Type B pancreatic cell (in vitro differentiated cells): ENCODE results near the gene RAB8A. TPM values are rescaled to one million over a fixed set of nuclear protein-coding genes. Genes with fewer than 3 reads are reported as not detected.

ENCODE experiments used
- DNase-seq: peaks from one replicate; pipeline ENCODE4 v3.0.0; 2021; ENCODE audit warnings: mixed read lengths; ENCODE audit not compliant: unreplicated experiment; ENCODE audit errors: extremely low spot score
- H3K27ac Mint-ChIP-seq: 2 replicates; pipeline ENCODE4 v1.8.0; 2021; ENCODE audit warnings: mild to moderate bottlenecking, mixed read lengths
- H3K27me3 Mint-ChIP-seq: 2 replicates; pipeline ENCODE4 v1.8.0; 2021; ENCODE audit warnings: mixed read lengths
- H3K36me3 Mint-ChIP-seq: 2 replicates; pipeline ENCODE4 v1.8.0; 2021; ENCODE audit warnings: mixed read lengths
- H3K4me1 Mint-ChIP-seq: one replicate; pipeline ENCODE4 v1.8.0; 2021; ENCODE audit warnings: mixed read lengths; ENCODE audit not compliant: unreplicated experiment
- H3K4me3 Mint-ChIP-seq: 2 replicates; pipeline ENCODE4 v1.8.0; 2021; ENCODE audit warnings: mild to moderate bottlenecking, mixed read lengths
- H3K9me3 Mint-ChIP-seq: 2 replicates; pipeline ENCODE4 v1.8.0; 2021; ENCODE audit warnings: mixed read lengths
- total RNA-seq: library from RNA; stranded (reverse); gene quantifications from 2 replicates; pipeline ENCODE4 v1.2.1, GENCODE V29; 2021; ENCODE audit warnings: low replicate concordance
- TF ChIP-seq, protein P1 (sequence below): fragments of 200-600 bp; sonication (generic); conservative IDR thresholded peaks from 2 replicates; pipeline ENCODE4 v1.5.0; 2021; ENCODE audit warnings: antibody characterized with exemption, mild to moderate bottlenecking

The RAB8A gene
- total RNA-seq, 1 donor from 2014 or later = 86.9 TPM

DNA sequence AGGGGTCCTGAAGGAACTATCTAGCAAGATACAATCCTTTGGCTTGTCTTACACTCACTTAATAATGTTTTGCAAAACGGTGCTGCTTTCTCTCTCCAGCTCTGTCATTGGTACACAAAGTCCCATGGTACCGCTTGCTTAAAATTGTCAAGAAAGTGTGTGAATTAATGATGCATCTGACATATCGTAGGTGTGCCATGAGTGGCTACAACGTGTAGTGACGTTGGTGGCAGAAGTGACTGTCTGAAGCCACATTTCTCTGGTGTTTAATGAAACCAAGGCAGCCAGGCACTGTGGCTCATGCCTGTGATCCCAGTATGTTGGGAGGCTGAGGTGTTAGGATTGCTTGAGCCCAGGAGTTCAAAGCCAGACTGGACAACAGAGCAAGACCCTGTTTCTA, 34.4 kb downstream of the RAB8A start:
- peaks cover 3% of the 10 kb centered on the region for H3K4me1 Mint-ChIP-seq
- no peak for DNase-seq
- no peak overlapping the region for H3K4me3 Mint-ChIP-seq
- H3K27me3 Mint-ChIP-seq = no peaks in the 10 kb centered on the region
- TF ChIP-seq, protein P1, sequence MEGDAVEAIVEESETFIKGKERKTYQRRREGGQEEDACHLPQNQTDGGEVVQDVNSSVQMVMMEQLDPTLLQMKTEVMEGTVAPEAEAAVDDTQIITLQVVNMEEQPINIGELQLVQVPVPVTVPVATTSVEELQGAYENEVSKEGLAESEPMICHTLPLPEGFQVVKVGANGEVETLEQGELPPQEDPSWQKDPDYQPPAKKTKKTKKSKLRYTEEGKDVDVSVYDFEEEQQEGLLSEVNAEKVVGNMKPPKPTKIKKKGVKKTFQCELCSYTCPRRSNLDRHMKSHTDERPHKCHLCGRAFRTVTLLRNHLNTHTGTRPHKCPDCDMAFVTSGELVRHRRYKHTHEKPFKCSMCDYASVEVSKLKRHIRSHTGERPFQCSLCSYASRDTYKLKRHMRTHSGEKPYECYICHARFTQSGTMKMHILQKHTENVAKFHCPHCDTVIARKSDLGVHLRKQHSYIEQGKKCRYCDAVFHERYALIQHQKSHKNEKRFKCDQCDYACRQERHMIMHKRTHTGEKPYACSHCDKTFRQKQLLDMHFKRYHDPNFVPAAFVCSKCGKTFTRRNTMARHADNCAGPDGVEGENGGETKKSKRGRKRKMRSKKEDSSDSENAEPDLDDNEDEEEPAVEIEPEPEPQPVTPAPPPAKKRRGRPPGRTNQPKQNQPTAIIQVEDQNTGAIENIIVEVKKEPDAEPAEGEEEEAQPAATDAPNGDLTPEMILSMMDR = no peak
- no peak overlapping the region for H3K27ac Mint-ChIP-seq
- H3K9me3 Mint-ChIP-seq = no peaks in the 10 kb centered on the region
- H3K36me3 Mint-ChIP-seq = no peaks in the 10 kb centered on the region

DNA sequence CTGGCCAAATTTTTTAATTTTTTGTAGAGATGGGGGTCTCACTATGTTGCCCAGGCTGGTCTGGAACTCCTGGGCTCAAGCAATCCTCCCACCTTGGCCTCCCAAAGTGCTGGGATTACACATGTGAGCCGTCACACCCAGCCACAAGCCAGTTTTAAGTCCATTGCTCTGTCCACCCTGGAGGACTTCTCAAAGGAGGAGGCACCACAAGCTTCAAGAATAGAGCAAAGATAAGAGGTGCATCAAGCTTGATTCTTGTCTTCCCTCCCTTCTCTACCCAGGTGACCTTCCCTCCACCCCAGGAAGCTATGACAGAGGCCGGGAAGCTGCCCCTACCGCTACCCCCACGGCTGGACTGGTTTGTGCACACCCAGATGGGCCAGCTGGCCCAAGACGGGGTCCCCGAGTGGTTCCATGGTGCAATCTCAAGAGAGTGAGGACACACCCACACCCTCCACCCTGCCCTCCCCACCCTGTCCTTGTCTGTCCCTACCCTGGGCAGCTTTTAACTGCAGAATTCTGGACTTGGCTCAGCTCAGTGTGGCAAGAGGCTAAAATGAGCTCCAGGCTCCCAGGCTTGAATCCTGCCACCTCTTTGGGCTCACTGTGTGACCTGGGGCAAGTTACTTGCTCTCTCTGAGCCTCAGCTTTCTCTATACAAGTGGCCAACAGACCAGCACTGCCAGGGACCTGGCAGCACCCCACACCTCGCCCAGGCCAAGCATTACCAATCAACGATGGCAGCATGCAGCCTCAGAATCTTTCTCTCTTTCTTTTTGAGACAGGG, 36.9 kb downstream of the RAB8A start:
- H3K36me3 Mint-ChIP-seq = no peaks in the 10 kb centered on the region

DNA sequence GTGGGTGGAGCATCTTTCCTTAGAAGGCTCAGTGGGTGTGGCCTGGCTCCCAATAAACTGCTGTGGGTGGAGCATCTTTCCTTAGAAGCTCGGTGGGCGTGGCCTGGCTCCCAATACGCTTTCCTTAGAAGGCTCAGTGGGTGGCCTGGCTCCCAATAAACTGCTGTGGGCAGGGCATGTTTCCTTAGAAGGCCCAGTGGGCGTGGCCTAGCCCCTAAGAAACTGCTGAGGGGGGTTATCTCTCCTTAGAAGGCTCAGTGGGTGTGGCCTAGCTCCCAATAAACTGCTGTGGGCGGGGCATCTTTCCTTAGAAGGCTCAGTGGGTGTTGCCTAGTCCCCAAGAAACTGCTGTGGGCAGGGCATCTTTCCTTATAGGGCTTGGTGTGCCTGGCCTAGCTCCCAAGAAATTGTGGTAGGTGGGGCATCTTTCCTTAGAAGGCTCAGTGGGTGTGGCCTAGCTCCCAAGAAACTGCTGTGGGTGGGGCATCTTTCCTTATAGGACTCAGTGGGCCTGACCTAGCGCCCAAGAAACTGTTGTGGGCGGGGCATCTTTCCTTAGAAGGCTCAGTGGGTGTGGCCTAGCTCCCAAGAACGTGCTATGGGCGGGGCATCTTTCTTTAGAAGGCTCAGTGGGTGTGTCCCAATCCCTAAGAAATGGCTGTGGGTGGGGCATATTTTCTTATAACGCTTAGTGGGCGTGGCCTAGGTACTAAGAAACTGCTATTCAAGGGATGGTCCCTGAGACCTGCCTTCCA, 42.1 kb downstream of the RAB8A start:
- Mint-ChIP-seq H3K9me3 (no peaks in the 10 kb centered on the region), H3K36me3 (no peaks in the 10 kb centered on the region), H3K4me3 (no peak overlapping the region), H3K27ac (no peak overlapping the region), H3K27me3 (no peaks in the 10 kb centered on the region), H3K4me1 (no peaks in the 10 kb centered on the region)
- DNase-seq = no peak
- TF ChIP-seq, protein P1 = no peak

More for the DNA sequence above, 36.9 kb downstream of the RAB8A start:
- Mint-ChIP-seq H3K9me3 (no peaks in the 10 kb centered on the region), H3K27ac (no peak overlapping the region), H3K27me3 (no peaks in the 10 kb centered on the region), H3K4me3 (no peak overlapping the region), H3K4me1 (no peaks in the 10 kb centered on the region)
- DNase-seq = no peak
- TF ChIP-seq, protein P1 = no peak

DNA sequence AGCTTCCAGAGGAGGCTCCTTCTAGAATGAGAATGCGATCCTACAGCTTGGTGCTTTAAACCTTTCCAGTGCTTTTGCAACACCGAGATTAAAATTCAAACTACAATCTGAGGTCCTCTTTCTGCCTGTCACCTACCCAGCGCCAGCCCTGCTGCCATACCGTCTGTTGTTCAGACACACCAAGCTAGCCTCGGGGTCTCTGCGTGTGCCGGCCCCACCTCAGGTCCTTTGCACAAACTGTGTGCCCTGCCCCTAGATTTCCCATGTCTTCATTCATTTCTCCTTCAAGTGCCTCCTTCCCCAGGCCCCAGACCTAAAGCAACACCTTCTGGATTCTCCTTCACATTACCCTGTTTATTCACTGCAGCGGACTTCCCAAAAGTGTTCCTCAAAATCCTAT, 42.9 kb downstream of the RAB8A start:
- TF ChIP-seq, protein P1 = no peak
- Mint-ChIP-seq H3K36me3 (no peaks in the 10 kb centered on the region), H3K9me3 (no peaks in the 10 kb centered on the region)

DNA sequence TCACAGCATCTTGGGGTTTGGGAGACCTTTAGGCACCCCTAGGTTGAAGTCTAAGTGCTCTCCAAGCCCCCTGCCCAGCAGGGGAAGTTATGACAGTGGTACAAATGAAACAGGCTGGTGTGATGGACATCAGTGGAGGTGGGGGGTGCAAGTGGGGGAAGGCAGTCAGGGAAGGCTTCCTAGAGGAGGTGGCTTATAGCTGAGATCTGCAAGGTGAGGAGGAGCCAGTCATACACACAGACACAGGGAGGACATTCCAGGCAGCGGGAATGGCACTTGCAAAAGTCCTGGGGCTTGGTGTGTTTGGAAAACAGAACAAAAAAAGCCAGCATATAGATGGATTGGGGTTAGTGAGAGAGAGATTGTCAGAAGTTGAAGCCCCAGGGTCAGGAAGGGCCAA, 43.4 kb downstream of the RAB8A start:
- Mint-ChIP-seq H3K27me3 (no peaks in the 10 kb centered on the region), H3K9me3 (no peaks in the 10 kb centered on the region), H3K4me1 (no peaks in the 10 kb centered on the region), H3K36me3 (no peaks in the 10 kb centered on the region), H3K27ac (no peak overlapping the region), H3K4me3 (no peak overlapping the region)
- no peak for DNase-seq
- TF ChIP-seq, protein P1 = no peak

More for the DNA sequence above, 42.9 kb downstream of the RAB8A start:
- H3K27me3 Mint-ChIP-seq = no peaks in the 10 kb centered on the region
- H3K27ac Mint-ChIP-seq = no peak overlapping the region
- no peak for DNase-seq
- H3K4me3 Mint-ChIP-seq = no peak overlapping the region
- no peaks in the 10 kb centered on the region for H3K4me1 Mint-ChIP-seq
